ENCODE measurements around the gene FHOD3.

FHOD3 gene

DNA sequence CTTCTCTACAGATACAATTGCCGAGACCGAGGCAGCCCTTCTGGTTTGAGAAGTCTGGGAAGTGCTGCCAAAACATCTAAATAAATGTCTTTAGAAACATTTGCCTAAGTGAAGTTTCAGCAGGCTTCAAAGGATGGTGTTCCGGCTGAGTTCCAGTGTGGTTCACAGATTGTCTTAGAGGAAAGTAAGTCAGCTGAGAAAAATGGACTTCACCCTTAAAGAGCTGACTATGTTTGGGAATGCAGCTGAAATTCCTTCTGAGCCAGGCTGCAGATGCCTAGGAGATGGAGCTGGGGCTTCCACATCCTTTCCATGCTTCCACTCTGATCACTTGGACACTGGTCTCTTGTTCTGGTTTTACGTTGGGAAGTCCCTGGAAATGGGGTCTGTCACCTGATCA is 83.6 kb downstream of the FHOD3 start:
- DNase-seq (ENCODE audit: low read depth, low spot score) = no peak

DNA sequence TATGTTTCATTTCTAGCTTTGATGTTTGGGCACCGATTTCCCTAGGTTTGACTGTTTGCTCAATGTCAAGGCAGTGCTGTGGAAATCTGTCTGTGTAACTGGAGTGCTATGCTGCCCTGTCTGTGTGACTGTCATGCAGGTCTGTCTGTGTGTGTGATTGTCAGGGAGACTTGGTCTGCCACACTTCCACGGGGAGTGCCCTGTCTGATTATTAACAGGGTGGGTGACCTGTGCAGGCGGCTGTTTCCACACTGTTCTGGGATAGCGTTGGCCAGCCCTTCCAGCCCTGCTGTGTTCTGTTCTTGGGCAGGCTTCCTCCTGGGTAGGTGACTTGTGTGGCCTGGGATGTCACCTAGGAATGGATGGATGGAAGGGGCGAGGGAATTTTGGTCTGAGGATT is 85.3 kb downstream of the FHOD3 start:
- DNase-seq (ENCODE audit: low read depth, low spot score) = no peak

- DNase-seq (ENCODE audit: low read depth, low spot score) = no peak
These were observed 88.8 kb downstream of the FHOD3 start for GRCh38 chr18:36386150-36386920.

DNA sequence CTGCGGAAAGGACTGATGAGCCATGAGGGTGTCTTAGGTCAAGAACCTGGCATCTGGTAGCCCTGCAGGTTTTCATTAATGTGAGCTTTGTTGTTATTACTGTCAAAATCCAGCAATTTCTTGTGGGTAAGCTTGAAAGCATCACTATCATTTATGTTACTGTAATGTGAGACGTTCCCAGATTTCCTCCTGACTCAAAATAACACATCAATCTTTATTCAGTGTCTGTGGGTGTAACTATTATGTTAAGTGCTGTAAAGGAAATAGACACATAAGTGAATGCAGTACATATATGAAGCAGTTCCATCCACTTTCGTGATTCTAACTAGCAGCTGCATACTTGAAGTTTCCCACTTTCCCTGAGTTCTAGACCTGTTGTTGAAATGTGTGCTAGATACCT is 89.8 kb downstream of the FHOD3 start:
- no peak for DNase-seq (ENCODE audit: low read depth, low spot score)

GRCh38 chr18:36388310-36388709 is 90.8 kb downstream of the FHOD3 start:
- DNase-seq (ENCODE audit: low read depth, low spot score) = no peak

GRCh38 chr18:36389027-36389426 is 91.5 kb downstream of the FHOD3 start:
- no peak for DNase-seq (ENCODE audit: low read depth, low spot score)

- no peak for DNase-seq (ENCODE audit: low read depth, low spot score)
These were observed 92.5 kb downstream of the FHOD3 start for GRCh38 chr18:36389811-36390581.

- DNase-seq (ENCODE audit: low read depth, low spot score) = no peak
These were observed 94.1 kb downstream of the FHOD3 start for GRCh38 chr18:36391426-36392145.

DNA sequence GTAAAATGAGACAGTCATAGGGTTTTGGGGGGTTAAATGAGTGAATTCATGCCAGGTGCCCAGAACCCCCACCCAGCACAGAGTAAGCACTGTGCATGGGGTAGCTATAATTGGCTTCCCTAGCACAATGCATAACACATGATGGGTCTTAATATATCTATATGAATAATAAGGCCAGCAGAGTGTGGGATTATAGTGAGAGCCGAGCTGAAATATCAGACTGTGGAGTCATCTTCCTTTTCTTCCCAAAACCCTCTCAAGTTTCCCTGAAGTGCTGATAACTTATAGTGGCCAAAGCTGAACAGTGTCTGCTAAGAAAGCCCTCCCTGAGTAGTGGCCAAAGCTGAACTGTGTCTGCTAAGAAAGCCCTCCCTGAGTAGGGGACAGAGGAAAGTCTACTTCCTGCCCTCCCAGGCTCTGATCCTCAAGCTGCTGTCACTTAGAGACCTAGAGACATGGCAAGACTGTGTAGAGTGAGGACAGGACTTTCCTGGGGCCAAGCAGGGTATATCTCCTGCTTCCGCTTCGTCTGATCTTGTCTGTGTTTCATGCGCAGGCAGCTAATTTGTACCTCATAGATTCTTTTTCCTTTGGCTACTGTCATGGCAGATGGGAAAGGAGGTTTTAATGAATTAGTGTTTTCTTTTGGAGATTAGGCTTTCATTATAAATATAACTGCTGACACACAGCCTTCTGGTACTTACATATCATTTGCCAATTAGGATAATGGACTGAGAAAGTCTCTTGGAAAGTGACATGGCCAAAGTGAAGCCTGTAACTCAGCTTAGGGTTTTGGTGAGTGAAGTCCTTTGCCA is 94.9 kb downstream of the FHOD3 start:
- DNase-seq (ENCODE audit: low read depth, low spot score) = no peak

GRCh38 chr18:36392979-36393287 is 95.4 kb downstream of the FHOD3 start:
- DNase-seq (ENCODE audit: low read depth, low spot score) = no peak

- DNase-seq (ENCODE audit: low read depth, low spot score) = no peak
These were observed 97.0 kb downstream of the FHOD3 start for GRCh38 chr18:36394486-36394885.

DNA sequence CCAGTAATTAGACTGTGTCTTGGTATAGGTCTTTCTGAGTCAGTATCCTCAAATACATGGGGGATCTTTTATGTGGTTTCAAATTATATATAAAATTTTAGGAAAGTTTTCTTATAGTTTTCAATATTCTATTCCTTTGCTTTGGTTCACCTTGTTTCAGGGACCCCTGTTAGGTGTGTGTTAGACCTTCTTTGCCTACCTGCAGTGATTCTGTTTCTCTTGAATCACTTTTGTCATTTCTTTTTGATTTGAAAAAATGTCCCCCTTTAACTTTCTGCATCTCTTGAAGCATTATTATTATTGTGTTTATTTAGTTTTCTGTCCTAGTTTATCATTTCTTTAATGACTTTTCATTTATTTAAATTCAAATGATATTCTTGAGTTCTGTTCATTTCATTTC is 98.7 kb downstream of the FHOD3 start:
- DNase-seq (ENCODE audit: low read depth, low spot score) = no peak

DNA sequence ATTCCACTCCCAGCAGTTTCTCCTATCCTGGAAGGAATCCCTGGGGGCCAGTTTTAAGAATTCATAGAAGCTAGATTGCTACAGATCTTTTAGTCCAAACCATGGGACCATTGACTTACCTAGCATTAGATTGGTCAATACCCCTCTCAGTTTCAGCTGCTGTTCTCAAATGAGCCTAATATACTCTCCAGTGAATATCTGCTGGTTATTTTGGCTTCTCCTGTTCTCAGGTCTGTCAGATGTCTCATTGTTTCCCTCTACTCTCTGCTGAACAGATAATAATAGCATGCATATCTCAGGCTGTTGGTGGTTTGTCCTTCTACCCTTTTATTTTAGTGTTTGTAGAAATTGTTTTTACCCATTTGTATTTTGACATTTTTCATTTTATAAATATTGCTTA is 99.5 kb downstream of the FHOD3 start:
- DNase-seq (ENCODE audit: low read depth, low spot score) = no peak

DNA sequence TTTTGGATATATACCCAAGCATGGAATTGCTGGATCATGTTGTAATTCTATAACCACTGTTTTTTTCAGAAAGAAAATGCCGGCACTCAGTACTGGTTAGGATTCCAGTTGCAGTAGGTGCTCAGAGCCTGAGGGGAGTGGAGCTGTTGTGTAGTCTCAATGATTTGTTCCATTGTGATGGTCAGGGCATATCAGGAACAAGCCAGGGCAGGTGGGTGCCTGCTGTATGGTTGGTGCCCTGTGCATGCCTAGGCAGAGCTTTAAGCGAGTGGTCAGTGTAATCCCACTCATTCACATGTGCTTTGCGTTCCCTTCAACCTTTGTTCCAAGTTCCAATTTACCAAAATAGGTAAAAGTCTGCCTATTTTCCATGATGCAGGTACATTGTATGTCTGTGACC is 100.9 kb downstream of the FHOD3 start:
- DNase-seq (ENCODE audit: low read depth, low spot score) = no peak

- DNase-seq (ENCODE audit: low read depth, low spot score) = no peak
These were observed 101.5 kb downstream of the FHOD3 start for GRCh38 chr18:36399055-36399454.

DNA sequence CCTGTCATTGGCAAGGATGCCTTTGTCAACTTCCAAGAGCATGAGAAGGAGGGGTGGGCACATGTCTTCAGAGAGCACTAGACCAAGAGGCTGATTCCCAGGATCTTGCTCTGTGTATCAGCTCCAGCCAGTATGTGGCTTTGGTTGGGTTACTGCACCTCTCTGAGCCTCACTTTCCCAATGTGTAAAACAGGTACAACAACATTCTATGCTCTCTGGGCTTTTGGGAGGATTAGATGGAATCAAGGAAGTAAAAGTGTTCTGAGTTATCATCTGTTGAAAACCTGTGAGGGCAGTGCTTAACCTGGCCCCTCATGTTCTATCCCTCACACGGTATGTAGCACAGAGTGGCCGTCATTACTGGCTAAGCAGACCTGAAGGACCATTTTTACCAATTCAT is 103.9 kb downstream of the FHOD3 start:
- no peak for DNase-seq (ENCODE audit: low read depth, low spot score)

DNA sequence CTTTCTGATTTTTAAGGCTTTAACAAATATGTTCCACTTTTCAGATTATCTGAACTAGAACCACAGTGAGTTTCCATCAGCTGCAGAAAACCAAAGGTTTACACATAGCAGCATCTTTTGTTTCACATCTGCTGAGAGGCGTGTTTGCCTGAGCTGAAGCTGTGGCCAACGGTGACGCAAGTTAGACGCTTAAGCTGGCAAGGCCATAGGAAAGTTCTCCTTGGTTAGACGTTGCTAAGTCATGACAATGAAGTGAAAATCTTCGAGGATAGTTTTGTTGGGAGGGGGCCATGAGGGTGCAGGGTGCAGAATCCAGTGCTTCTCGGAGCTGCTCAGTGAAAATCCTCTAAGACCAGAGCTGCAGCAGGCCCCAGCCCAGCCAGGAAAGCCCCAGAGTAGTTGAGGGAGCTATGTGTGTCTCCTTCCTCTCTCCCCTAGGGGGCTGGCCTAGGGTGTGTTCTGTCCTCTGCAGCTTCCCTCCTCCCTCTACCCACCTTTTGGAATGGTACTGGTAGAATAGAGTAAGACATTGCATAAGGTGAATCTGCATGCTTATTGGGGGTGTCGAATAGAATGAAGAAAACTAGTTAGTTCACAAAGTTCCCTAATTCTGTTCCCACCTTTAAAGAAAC is 105.4 kb downstream of the FHOD3 start:
- no peak for DNase-seq (ENCODE audit: low read depth, low spot score)

DNA sequence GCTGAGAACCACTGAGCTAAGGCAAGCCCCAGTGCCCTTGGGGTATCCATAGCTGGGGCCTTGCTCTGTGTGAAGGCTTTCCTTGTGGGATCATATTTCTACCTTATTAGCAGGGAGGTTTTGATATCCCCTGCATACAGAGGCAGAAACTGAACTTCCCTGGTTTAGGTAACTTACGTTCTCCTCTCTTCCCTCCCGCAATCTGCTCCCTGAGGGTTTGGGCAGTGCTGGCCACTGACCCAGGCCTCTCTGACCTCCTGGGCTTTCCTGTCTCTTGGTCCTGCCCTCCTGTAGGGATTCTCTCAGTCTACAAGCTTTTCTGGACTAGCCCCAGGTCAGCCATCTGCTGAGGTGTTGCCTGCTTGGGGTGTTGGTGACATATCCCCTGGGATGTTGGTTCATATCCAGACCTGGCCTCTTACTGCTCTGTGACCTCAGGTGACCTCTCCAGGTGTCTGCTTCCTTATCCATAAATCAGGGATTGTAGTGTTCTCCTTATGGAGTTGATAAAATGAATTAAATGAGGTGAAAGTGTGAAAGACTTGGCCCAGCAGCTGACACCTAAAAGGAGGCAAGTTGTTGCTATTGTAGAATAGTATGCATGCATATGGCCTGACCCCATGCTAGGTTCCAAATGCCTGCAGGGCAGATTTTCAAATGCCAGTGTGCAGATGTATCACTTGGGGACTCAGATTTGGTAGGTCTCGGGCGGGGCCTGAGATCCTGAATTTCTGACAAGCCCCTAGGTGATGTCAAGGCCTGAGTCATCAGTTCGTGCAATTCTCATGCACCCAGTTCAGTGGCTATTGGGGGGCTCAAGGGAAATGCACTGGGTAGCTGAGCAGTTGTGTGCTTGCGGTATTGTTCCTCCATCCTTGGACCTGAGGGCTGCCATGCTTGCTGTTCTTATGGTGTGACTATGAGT is 106.6 kb downstream of the FHOD3 start:
- no peak for DNase-seq (ENCODE audit: low read depth, low spot score)

GRCh38 chr18:36405611-36406010 is 108.1 kb downstream of the FHOD3 start:
- no peak for DNase-seq (ENCODE audit: low read depth, low spot score)

- DNase-seq (ENCODE audit: low read depth, low spot score) = no peak
These were observed 109.3 kb downstream of the FHOD3 start for GRCh38 chr18:36406805-36407204.

All from brain pericyte (primary cell).